Thoracic aorta (tissue), 2 donors: ENCODE data around the gene RIMS3. TPM values are rescaled to one million over a fixed set of nuclear protein-coding genes. Genes with fewer than 3 reads are reported as not detected.
"Not testable (repeated sequence)": the region's sequence is repeated elsewhere in the genome, so short reads cannot be mapped to it uniquely, and the experiment has no call there.

ENCODE experiments used
- ATAC-seq: fragments of 150-250 bp; one replicate; pipeline ENCODE4 v1.8.0; 2017; ENCODE audit warnings: low read depth; ENCODE audit not compliant: insufficient number of reproducible peaks, low FRiP score
- DNase-seq: peaks from one replicate; pipeline ENCODE4 v3.0.0-alpha.2; 2020; ENCODE audit warnings: low spot score
- H3K27ac ChIP-seq, 2 donors: fragments of 200-600 bp; sonication (generic); 1 replicate in 1 of 2; 2 replicates in 1 of 2; pipeline ENCODE4 v1.5.1; 2016; ENCODE audit warnings: mild to moderate bottlenecking in 2 of 2, moderate library complexity in 2 of 2
- H3K27me3 ChIP-seq: fragments of 200-600 bp; sonication (generic); replicated peaks from 2 replicates; pipeline ENCODE4 v1.6.0; 2016; ENCODE audit warnings: mild to moderate bottlenecking; ENCODE audit not compliant: insufficient read depth
- H3K36me3 ChIP-seq: fragments of 200-600 bp; sonication (generic); one replicate; pipeline ENCODE4 v1.5.1; 2016
- H3K4me1 ChIP-seq, 2 donors: fragments of 200-600 bp; sonication (generic); 1 replicate in 1 of 2; 2 replicates in 1 of 2; pipeline versions ENCODE4 v1.5.1 to v1.6.0; 2016; ENCODE audit warnings: low read depth in 2 of 2, mild to moderate bottlenecking in 1 of 2; ENCODE audit not compliant: control insufficient read depth in 1 of 2
- H3K4me3 ChIP-seq: fragments of 200-600 bp; sonication (generic); 2 replicates; pipeline ENCODE4 v1.5.1; 2016; ENCODE audit warnings: mild to moderate bottlenecking
- H3K9me3 ChIP-seq: fragments of 200-600 bp; sonication (generic); 2 replicates; pipeline ENCODE4 v1.5.1; 2016
- CTCF ChIP-seq: fragments of 200-600 bp; sonication (generic); IDR thresholded peaks from one replicate; pipeline ENCODE4 v1.5.1; 2019; ENCODE audit warnings: antibody characterized with exemption
- total RNA-seq, 2 donors: library from RNA; depleted of rRNA; stranded (reverse); fragments of >200 nt; gene quantifications; one replicate each; pipeline versions ENCODE4 v1.1.0 to v1.2.3, GENCODE V29; 2016

RIMS3 gene
- total RNA-seq, 2 donors from 2014 or later, result 18.1 to 33.7 TPM

DNA sequence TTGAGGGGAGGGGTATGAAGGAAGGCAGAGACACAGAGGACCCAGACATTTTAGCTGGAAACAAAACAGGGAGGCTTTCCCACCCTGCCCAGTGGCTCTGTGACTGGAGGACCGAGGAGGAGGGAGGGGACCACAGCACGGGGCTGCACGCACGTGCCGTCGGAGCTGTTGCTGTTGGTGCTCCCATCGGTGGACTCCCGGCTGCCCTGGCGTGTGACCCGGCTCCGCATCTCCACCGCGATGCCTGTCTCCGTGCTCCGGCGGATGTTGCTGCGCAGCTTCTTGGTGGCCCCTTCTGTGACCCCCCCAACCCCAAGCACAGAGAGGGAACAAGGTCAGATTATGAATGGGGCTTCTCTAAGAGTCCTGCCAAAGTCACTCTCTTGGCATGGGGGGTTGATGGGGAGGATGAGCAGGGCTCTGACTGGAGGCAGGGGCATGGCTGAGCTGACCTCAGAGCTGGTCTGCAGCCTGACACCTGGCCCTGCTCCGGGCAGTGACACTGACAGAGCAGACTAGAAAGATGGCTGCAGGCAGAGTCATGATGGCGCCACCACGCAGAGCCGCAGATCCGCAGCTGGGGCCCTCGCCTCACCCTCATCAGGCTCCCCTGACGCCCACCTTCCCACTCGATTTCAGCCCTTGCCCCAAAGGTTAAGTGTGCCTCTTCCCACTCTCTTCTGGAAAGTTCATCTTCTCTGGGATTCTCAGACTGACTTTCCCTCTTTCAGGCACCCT is 29.6 kb downstream of the RIMS3 start:
- Histone ChIP-seq H3K36me3 (peaks cover 6% of the 10 kb centered on the region), H3K4me3 (no peak overlapping the region), H3K9me3 (no peaks in the 10 kb centered on the region), H3K27me3 (no peaks in the 10 kb centered on the region), H3K4me1 (peaks cover 8 to 22% of the 10 kb centered on the region in 2 donors), H3K27ac (peak overlapping the region in 1 of 2 donors; percentile 48)
- TF ChIP-seq CTCF, result no peak
- no peak for DNase-seq
- ATAC-seq, result no peak

DNA sequence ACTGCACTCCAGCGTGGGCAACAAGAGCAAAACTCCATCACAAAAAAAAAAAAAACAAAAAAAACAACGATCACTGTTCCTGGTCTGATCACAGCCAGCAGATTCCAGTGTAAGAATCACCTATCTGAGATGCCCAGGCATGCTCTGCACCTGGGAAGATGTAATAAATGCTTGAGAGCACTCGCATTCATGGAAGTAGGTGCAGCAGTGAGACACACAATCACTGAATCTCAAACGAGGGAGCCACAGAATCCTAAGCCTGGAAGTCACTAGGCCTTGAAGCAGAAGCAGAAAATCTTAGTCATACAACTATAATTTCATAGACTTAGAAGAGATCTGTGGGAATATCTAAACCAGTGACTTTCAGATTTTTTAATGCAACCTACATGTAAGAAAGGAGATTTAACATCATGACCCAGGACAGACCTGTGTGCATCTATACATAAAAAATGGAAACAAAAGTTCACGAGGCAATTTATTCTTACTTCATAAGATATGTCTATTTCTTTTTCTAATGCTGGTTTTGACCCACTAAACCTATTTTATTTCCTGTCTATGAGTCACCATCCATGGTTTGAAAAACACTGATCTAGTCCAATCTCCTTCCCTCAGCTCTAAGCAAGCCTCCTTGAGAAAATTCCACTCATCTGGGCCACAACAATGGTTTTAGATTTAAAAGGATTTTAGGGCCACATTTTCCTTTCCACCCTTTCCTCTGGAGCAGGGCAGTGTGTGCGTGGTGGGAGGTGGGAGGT is 30.4 kb downstream of the RIMS3 start:
- ATAC-seq (no peak), DNase-seq (no peak)
- Histone ChIP-seq H3K27me3 (no peaks in the 10 kb centered on the region), H3K4me1 (peaks cover 8 to 22% of the 10 kb centered on the region in 2 donors), H3K36me3 (no peaks in the 10 kb centered on the region), H3K4me3 (no peak overlapping the region), H3K27ac (peak overlapping the region in 1 of 2 donors; percentile 48), H3K9me3 (no peaks in the 10 kb centered on the region)
- TF ChIP-seq CTCF, result no peak

DNA sequence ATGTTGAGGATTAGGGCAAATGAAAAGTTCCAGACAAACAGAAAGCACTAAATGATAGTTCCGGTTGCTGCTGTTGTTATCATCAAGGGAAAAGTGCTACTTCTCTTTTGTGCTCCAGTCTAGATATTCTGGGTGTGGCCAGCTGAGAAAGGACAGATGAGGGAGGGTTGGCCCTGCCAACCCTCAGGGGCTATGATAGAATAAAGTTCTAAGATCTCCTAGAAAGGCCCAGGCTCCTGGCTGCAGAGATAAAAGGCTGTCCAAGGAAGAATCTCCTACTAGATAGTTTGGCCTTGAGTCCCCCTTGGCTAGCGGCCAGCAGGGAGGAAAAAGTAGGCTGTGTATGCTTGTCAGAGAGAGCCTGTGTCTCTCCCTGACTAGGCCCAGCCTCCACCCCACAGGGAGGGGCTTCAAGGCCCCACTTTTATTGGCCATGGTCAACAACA is 31.5 kb downstream of the RIMS3 start:
- Histone ChIP-seq H3K4me1 (peaks cover 8 to 22% of the 10 kb centered on the region in 2 donors), H3K4me3 (no peak overlapping the region), H3K36me3 (no peaks in the 10 kb centered on the region), H3K9me3 (no peaks in the 10 kb centered on the region), H3K27me3 (no peaks in the 10 kb centered on the region), H3K27ac (no peak overlapping the region)
- DNase-seq, result no peak
- no peak for TF ChIP-seq CTCF
- ATAC-seq, result no peak

GRCh38 chr1:40633523-40633922 is 32.0 kb downstream of the RIMS3 start:
- Histone ChIP-seq H3K4me3 (no peak overlapping the region), H3K4me1 (peaks cover 8 to 22% of the 10 kb centered on the region in 2 donors), H3K9me3 (no peaks in the 10 kb centered on the region), H3K27ac (no peak overlapping the region), H3K27me3 (no peaks in the 10 kb centered on the region), H3K36me3 (no peaks in the 10 kb centered on the region)
- DNase-seq (no peak), ATAC-seq (no peak)
- TF ChIP-seq CTCF, result no peak

DNA sequence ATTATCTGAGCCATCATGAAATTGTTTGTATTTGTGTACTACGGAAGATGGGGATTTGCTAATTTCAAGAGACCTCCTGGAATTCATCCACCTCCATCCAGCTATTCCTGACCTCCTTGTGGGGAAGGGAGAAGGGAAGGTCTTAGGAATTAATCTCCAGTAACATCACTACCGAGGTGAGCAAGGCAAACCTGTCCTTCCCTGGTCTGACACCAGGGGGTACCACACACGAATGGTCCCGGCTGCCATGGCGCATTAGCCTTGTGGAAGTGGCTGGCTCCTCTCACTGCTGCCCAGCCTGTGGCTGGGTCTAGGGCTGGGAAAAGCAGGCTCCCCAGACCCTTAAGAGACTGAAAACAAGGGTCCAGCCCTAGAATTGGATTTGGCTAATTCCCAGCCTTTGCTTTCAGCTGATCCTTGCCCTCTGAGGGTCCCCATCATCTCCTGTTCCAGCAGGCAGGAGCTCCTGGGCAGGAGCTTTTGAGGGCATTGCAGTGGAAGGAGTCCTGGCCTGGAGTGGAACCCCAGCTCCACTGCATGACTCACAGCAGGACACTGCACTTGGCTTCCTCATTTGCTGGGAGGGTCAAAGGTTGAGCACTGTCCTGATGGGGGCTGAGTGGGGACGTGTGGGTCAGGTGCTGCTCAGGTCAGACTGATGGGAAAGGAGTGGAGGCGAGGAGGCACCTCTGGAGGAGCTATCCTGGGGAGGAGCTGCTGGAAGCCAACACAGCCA is 34.8 kb downstream of the RIMS3 start:
- Histone ChIP-seq H3K27ac (no peak overlapping the region), H3K9me3 (no peaks in the 10 kb centered on the region), H3K4me1 (peaks cover 8 to 22% of the 10 kb centered on the region in 2 donors), H3K36me3 (peaks cover 20% of the 10 kb centered on the region), H3K27me3 (no peaks in the 10 kb centered on the region), H3K4me3 (no peak overlapping the region)
- DNase-seq (no peak), ATAC-seq (no peak)
- peak; percentile 19 for TF ChIP-seq CTCF

DNA sequence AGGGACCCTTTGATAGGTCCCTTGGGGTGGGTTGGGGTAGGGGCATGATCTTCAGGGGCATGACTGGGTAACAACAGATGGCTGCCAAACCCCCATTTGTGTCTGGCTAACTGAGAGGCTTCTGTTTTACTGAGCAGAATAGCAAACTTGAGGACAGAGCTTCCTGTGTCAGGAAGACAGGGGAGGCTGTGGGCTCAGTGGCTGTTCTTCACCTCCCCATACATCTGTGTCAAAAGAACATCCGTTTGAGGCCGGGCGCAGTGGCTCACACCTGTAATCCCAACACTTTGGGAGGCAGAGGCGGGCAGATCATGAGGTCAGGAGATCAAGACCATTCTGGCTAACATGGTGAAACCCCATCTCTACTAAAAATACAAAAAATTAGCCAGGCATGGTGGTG is 35.9 kb downstream of the RIMS3 start:
- H3K36me3 ChIP-seq, result peaks cover 20% of the 10 kb centered on the region
- DNase-seq, H3K27me3 ChIP-seq, H3K27ac ChIP-seq, H3K9me3 ChIP-seq, H3K4me3 ChIP-seq, ATAC-seq: not testable (repeated sequence)
- peaks cover 8 to 13% of the 10 kb centered on the region in 2 donors for H3K4me1 ChIP-seq
